ENCODE results near the gene LTF. TPM values are rescaled to one million over a fixed set of nuclear protein-coding genes. Genes with fewer than 3 reads are reported as not detected.

The LTF gene
- total RNA-seq, 2 donors from 2014 or later, result 0.51 to 1.8 TPM

DNA sequence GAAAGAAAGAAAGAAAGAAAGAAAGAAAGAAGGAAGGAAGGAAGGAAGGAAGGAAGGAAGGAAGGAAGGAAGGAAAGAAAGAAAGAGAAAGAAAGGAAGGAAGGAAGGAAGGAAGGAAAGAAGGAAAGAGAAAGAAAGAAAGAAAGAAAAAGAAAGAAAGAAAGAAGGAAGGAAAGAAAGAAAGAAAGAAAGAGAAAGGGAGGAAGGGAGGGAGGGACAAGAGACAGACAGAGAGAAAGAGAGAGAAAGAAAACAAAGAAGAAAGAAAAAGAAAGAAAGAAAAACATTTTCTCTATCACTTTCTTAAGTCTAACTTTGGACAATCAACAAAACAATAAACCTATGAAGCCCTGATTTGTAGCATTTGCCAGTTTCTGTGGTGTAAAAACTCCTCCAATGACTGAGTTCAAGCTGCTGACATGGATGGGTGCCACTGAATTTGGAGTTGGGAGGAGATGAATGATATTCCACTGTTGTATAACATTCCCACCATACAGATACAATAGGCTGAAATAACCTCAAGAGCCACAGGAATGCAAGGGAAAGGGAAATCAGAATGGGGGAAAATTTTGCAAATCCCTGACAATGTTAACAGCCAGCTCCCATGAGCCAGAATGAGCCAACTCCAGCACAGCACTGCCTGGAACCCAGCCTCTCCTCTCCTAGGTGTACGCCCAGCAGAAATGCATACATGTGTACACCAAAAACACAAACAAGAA is 18.1 kb upstream of the LTF start:
- no peaks in the 10 kb centered on the region for H3K36me3 ChIP-seq
- H3K27me3 ChIP-seq, result no peaks in the 10 kb centered on the region
- H3K27ac ChIP-seq, result no peak overlapping the region
- H3K4me3 ChIP-seq, result no peak overlapping the region
- H3K4me1 ChIP-seq, result no peaks in the 10 kb centered on the region
- TF ChIP-seq CTCF (IDR thresholded peaks at IDR 0.05), result no peak
- DNase-seq (ENCODE audit: low spot score), result no peak
- no peaks in the 10 kb centered on the region for H3K9me3 ChIP-seq

- H3K36me3 ChIP-seq, result no peaks in the 10 kb centered on the region
- H3K27ac ChIP-seq, result no peak overlapping the region
- TF ChIP-seq CTCF (IDR thresholded peaks at IDR 0.05), result no peak
- H3K4me1 ChIP-seq, result no peaks in the 10 kb centered on the region
- DNase-seq (ENCODE audit: low spot score), result no peak
- H3K9me3 ChIP-seq, result no peaks in the 10 kb centered on the region
- H3K27me3 ChIP-seq, result no peaks in the 10 kb centered on the region
- no peak overlapping the region for H3K4me3 ChIP-seq
These were observed 16.9 kb upstream of the LTF start for GRCh38 chr3:46481636-46482035.

- Histone ChIP-seq H3K9me3 (no peaks in the 10 kb centered on the region), H3K4me3 (no peak overlapping the region), H3K4me1 (no peaks in the 10 kb centered on the region), H3K27ac (no peak overlapping the region), H3K36me3 (no peaks in the 10 kb centered on the region), H3K27me3 (no peaks in the 10 kb centered on the region)
- DNase-seq (ENCODE audit: low spot score), result no peak
- TF ChIP-seq CTCF (IDR thresholded peaks at IDR 0.05), result no peak
These were observed 15.9 kb upstream of the LTF start for GRCh38 chr3:46480491-46481195.

- Histone ChIP-seq H3K27ac (no peak overlapping the region), H3K4me1 (no peaks in the 10 kb centered on the region), H3K9me3 (peaks cover 0 to 4% of the 10 kb centered on the region in 2 donors), H3K36me3 (no peaks in the 10 kb centered on the region), H3K27me3 (no peaks in the 10 kb centered on the region), H3K4me3 (no peak overlapping the region)
- DNase-seq (ENCODE audit: low spot score), result no peak
- TF ChIP-seq CTCF (IDR thresholded peaks at IDR 0.05), result no peak
These were observed 15.0 kb upstream of the LTF start for GRCh38 chr3:46479696-46480095.

DNA sequence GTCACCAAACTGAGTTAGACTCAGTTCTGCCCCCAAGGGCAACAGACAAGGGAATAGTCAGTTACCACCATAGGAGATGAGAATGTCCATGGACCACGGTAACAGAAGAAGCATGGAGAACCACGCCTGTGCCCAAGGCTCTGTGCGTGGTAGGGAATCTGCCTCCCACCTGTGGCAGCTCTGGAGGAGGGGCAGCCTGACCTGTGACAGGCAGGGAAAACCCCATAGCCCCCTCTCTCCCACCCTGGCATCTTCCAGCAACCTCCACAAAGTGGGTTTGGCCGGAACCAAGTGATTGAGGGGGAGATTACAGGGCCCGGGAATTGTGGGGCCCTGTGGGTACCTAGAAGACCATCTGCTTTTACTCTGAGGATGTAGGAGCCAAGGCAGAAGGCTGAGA is 14.3 kb upstream of the LTF start:
- Histone ChIP-seq H3K4me1 (no peaks in the 10 kb centered on the region), H3K36me3 (no peaks in the 10 kb centered on the region), H3K9me3 (peaks cover 0 to 11% of the 10 kb centered on the region in 2 donors), H3K4me3 (no peak overlapping the region), H3K27ac (no peak overlapping the region), H3K27me3 (no peaks in the 10 kb centered on the region)
- TF ChIP-seq CTCF (IDR thresholded peaks at IDR 0.05), result no peak
- no peak for DNase-seq (ENCODE audit: low spot score)

All from right atrium auricular region (tissue), 2 donors.